Epithelial cell of umbilical artery (primary cell): ENCODE results near the gene NUCB2. TPM values are rescaled to one million over a fixed set of nuclear protein-coding genes. Genes with fewer than 3 reads are reported as not detected.

Source experiments
- total RNA-seq: library from RNA; depleted of rRNA; stranded (reverse); fragments of >200 nt; gene quantifications from 2 replicates; pipeline ENCODE4 v1.2.3, GENCODE V29; 2014

The NUCB2 gene
- 98.4 and 115 TPM in 2 replicates for total RNA-seq

GRCh38 chr11:17276236-17277023 lies at the start of gene NUCB2:
NUCB2 (plus strand) TSS chr11:17276739; CDS start chr11:17295324, 18,585 bp downstream.

DNA sequence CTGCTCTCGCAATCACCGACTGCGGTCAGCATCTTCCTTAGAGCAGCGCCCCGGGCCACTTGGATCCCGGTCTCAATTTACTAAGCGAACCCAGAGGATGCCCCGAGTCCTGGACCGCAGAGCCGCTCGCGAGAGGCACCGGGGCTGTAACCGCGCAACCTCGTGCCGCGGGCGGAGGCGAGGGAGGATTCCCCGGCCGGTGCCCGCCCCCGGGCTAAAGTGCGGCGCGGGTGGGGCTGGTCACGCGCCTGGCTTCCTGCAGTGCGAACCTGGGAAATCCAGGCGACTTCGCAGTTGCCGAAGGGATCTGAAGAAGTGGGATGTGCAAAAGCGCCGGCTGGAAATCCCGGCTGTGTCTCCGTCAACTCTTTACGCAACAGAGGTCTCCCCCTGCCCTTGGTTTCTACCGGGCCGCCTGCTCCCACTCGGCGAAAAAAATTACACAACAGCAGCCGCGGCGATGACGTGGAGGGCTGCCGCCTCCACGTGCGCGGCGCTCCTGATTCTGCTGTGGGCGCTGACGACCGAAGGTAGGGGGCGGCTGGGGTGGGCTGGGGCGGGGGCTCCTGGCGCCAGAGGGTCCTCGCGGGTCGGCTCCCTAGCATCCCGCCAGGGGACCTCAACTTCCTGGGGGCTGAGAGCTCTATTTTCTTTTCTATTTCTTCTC lies 75.1 kb downstream of the NUCB2 start, which contains the start of gene NCR3LG1:
TSS of gene NCR3LG1 (plus strand) at position 291 of the 667 bp plus-strand sequence. CDS start at position 461, 170 bp downstream.

Other genes starting within 250 kb of the NUCB2 start
- gene RPS13, start 199.1 kb upstream of the NUCB2 start, total RNA-seq: 728 and 1,469 TPM in 2 replicates
- 88.7 and 180 TPM in 2 replicates for gene PIK3C2A, start 68.8 kb upstream of the NUCB2 start, total RNA-seq
- 5.2 and 8.1 TPM in 2 replicates for gene NCR3LG1, start 75.1 kb downstream of the NUCB2 start, total RNA-seq
- gene KCNJ11, start 111.9 kb downstream of the NUCB2 start, total RNA-seq: under 0.01 TPM in 1 of 2 replicates, not detected in the other
- not detected in 2 replicates for gene ABCC8, start 200.1 kb downstream of the NUCB2 start, total RNA-seq